GM10266 (cell line): ENCODE data around the gene UBQLN4.
"Not testable (repeated sequence)": the region's sequence is repeated elsewhere in the genome, so short reads cannot be mapped to it uniquely, and the experiment has no call there.

Experiments
- DNase-seq: peaks from one replicate; pipeline ENCODE4 v3.0.0; 2012; ENCODE audit errors: extremely low spot score
- TF ChIP-seq, protein P1 (sequence below): IDR thresholded peaks from 2 replicates; pipeline ENCODE4 v1.5.1; 2012; ENCODE audit warnings: mild to moderate bottlenecking, low read depth; ENCODE audit not compliant: control insufficient read depth, insufficient read depth; ENCODE audit errors: missing control alignments

The UBQLN4 gene

DNA sequence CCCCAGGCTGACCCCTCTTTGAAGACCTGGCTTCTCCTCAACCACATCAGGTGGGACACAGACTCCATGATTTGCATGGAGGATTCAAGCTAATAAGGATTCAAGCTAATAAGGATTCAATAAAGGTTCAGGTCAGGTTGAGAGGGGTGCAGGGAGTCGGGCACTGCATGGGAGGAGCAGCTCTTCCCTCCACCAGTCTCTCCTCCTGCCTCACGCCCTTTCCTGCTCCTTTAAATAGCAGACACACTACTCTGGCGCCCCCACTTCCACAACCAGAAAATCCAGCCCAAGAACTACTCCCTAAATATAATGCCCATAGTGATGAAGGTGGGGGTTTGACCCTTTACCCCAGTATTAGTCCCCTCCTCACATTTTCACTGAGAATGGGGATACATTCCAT lies 21.6 kb upstream of the UBQLN4 start:
- TF ChIP-seq, protein P1, sequence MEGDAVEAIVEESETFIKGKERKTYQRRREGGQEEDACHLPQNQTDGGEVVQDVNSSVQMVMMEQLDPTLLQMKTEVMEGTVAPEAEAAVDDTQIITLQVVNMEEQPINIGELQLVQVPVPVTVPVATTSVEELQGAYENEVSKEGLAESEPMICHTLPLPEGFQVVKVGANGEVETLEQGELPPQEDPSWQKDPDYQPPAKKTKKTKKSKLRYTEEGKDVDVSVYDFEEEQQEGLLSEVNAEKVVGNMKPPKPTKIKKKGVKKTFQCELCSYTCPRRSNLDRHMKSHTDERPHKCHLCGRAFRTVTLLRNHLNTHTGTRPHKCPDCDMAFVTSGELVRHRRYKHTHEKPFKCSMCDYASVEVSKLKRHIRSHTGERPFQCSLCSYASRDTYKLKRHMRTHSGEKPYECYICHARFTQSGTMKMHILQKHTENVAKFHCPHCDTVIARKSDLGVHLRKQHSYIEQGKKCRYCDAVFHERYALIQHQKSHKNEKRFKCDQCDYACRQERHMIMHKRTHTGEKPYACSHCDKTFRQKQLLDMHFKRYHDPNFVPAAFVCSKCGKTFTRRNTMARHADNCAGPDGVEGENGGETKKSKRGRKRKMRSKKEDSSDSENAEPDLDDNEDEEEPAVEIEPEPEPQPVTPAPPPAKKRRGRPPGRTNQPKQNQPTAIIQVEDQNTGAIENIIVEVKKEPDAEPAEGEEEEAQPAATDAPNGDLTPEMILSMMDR, result no peak
- DNase-seq, result no peak

DNA sequence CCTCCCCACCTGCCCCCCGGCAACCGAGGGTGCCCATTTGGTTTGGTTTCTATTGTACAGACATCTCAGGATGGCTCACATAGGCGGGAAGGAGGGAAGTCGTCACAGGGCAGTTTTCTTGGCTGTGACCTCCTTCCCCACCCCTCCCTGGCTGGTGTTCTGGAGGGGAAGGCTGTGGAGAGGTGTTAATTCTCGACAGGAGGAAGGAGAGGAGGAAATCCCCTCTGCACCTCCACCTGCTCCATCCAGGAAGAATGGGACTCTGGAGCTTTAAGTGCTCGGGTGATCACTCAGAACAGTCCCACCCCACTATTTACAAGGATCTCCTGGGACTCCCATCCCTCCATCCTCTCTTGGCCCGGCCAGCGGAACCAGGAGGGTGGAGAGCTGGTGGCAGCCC lies 21.1 kb upstream of the UBQLN4 start:
- no peak for DNase-seq
- TF ChIP-seq, protein P1, result no peak

DNA sequence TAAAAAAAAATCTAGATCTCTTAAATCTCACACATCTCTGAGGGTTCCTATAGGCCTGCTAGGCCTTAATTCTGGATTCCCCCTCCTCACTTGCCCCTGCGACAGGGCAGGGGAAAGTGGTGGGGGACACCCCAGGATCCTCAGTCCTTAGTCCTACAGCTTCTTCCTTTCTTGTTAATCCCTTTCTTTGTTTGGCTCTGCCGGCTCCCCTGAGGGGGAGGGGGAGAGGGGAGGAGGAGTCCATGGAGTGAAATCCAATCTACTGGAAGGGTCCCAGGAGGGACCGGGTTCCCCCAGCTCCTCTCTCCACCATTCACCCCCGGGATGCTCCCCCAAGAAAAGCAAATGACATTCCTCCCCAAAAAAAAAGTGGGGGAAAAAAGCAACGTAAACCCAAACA lies 20.1 kb upstream of the UBQLN4 start:
- TF ChIP-seq, protein P1, result no peak
- no peak for DNase-seq

DNA sequence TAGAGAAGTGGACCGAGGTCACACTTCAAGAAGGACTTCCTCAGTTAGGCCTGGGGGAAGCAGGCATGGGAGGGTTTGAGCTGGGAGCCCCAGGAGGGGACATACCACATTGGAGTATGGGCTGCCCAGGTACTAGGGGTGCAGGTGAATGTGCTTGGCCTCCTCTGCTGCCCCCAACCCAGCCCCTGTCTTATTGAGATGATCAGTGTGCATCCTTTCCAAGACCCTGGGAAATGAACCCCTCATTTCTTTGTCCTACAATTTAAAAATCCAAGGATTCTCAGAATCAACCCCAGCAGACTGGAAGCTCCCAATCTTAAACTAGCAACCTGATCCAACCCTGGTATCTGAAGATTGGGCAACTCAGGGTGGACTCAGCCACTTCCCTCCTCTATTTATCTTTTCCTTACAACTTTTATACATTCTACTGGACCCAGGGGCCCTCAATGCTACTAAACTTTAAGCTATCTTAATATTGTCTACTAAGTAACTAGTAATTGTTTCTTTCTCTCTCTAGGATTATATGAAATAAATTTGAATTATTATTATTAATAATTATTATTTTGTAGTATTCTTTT lies 19.6 kb upstream of the UBQLN4 start:
- TF ChIP-seq, protein P1, result no peak
- no peak for DNase-seq

DNA sequence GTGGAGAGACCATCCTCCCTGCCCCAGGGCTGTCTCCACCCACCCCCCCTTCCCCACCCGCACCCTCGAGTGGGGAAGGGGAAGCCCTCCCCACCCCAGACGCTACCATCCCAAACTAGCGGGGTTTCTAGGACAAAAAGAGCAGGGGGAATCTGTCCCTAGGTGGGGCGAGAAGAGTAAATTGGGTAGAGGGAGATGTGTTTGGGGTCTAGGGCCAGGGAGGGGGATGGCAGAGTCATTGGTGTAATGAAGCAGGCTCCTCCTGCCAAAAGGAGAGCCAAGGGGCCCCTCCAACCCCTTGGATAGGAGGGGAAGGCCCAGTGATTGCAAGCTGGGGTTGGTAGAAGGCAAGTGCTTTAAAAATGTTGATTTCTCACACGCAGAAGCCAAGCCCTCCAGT lies 18.7 kb upstream of the UBQLN4 start:
- TF ChIP-seq, protein P1, result no peak
- no peak for DNase-seq

DNA sequence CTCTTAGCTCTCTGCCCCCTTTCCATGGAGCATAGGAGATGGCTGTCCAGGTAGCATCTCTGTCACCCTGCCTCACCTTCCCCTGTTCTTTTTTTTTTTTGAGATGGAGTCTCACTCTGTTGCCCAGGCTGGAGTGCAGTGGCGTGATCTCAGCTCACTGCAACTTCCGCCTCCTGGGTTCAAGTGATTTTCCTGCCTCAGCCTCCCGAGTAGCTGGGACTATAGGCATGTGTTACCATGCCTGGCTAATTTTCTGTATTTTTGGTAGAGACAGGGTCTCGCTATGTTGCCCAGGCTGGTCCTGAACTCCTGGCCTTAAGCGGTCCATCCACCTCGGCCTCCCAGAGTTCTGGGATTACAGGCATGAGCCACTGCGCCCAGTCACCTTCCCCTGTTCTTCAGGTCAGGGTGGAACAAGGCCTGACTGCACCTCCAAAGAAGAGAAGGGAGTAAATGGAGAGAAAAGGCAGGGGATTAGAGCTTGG lies 17.8 kb upstream of the UBQLN4 start:
- not testable (repeated sequence) for DNase-seq

DNA sequence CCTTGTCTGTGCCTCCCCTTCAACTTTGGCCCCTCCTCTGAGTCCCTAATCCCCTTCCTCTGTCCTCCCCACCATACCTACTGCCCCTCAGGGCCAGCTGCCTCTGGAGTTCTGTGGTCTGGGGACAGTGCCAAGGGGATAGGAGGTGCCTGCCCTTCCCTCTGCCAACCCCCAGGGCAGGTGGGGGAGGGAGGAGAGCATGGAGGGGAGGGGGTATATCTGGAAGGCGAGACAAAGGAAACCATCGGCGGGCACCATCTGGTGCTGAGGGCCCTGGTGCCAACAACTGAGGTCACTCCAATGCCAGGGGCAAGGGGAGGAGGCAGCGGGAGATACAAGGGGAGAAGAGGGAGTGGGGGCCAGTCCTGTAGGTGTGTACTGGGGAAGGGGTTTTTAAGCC lies 16.9 kb upstream of the UBQLN4 start:
- TF ChIP-seq, protein P1, result no peak
- DNase-seq, result no peak
